ENCODE results near the gene IVL. TPM values are rescaled to one million over a fixed set of nuclear protein-coding genes. Genes with fewer than 3 reads are reported as not detected.

IVL gene
- total RNA-seq, 1 experiment from 2014 or later, result not detected

- CTCF ChIA-PET, result no interaction called here
- intact Hi-C loops (cut with micrococcal nuclease), result no loop called here
These were observed 45.4 kb downstream of the IVL start for GRCh38 chr1:152953761-152954160.

More at GRCh38 chr1:152953761-152954160, 45.4 kb downstream of the IVL start:
- POLR2A ChIA-PET, result no interaction called here
- H3K27ac ChIP-seq (ENCODE audit: low read depth, low read length), result no peak overlapping the region
- no peak for DNase-seq (ENCODE audit: low read depth, low spot score)
- no TSS peak for BruUV-seq (replicated peaks)
- peak; percentile 44; the same call in 1 of the 2 replicates for ATAC-seq
- RAD21 ChIA-PET (ENCODE audit: low non-redundant PET in 1 of 2, low total read pairs in 2 of 2, uncharacterized antibody in 2 of 2, unreplicated experiment in 2 of 2), result no interaction called here
- H3K27me3 ChIP-seq (ENCODE audit: insufficient read depth, low read length), result peaks cover 21% of the 10 kb centered on the region; the same call in 1 of the 2 replicates
- H3K79me2 ChIP-seq (ENCODE audit: insufficient read depth, low read length), result no peaks in the 10 kb centered on the region
- H3K9ac ChIP-seq (ENCODE audit: low read length), result no peak overlapping the region
- TF ChIP-seq ZFX (IDR thresholded peaks at IDR 0.05), result no peak
- TF ChIP-seq RAD21 (IDR thresholded peaks at IDR 0.05; ENCODE audit: low read depth), result no peak
- TF ChIP-seq CBX3 (IDR thresholded peaks at IDR 0.05; ENCODE audit: low read depth), result no peak
- no peak for TF ChIP-seq MAX (IDR thresholded peaks at IDR 0.05)
- no peak for TF ChIP-seq CEBPB (IDR thresholded peaks at IDR 0.05; ENCODE audit: low read depth)
- no peak for TF ChIP-seq EGR1 (IDR thresholded peaks at IDR 0.05; ENCODE audit: low read depth)
- TF ChIP-seq SP1 (IDR thresholded peaks at IDR 0.05; ENCODE audit: low read depth), result no peak
- no peak for TF ChIP-seq POLR2A (IDR thresholded peaks at IDR 0.05; ENCODE audit: borderline replicate concordance, extremely low read depth, insufficient read depth, insufficient read length)
- TF ChIP-seq EZH2 (IDR thresholded peaks at IDR 0.05), result no peak
- no peak for TF ChIP-seq POLR2AphosphoS5 (IDR thresholded peaks at IDR 0.05; ENCODE audit: low read depth, low read length)
- TF ChIP-seq SIN3A (IDR thresholded peaks at IDR 0.05; ENCODE audit: low read depth), result no peak
- no peak for TF ChIP-seq ZBTB33 (IDR thresholded peaks at IDR 0.05; ENCODE audit: extremely low read depth, insufficient replicate concordance, low read length)
- TF ChIP-seq CTCF (IDR thresholded peaks at IDR 0.05 in 2 of 3, conservative IDR thresholded peaks at IDR 0.05 in 1 of 3; ENCODE audit: borderline replicate concordance in 1 of 3, insufficient read depth in 1 of 3, low read depth in 2 of 3, low read length in 2 of 3), result no peak
- no peak for TF ChIP-seq JUND (IDR thresholded peaks at IDR 0.05)
- TF ChIP-seq TCF7L2 (IDR thresholded peaks at IDR 0.05; ENCODE audit: borderline replicate concordance, extremely low read depth, insufficient read depth, insufficient read length), result no peak
- no peak for TF ChIP-seq ELF1 (IDR thresholded peaks at IDR 0.05; ENCODE audit: borderline replicate concordance, low read depth)
- no peak overlapping the region for H3K4me3 ChIP-seq (replicated peaks in 1 of 2; ENCODE audit: low read depth in 1 of 2, low read length in 2 of 2)
- H3K36me3 ChIP-seq (ENCODE audit: control insufficient read depth in 1 of 2, insufficient read depth in 2 of 2, low read length in 2 of 2), result no peaks in the 10 kb centered on the region
- H4K20me1 ChIP-seq (ENCODE audit: insufficient read depth), result no peaks in the 10 kb centered on the region
- H3K4me2 ChIP-seq (ENCODE audit: low read length), result peak overlapping the region; percentile 25; the same call in 1 of the 2 replicates
- peaks cover 0 to 10% of the 10 kb centered on the region in 2 experiments; a peak in 2 of 4 replicates for H3K4me1 ChIP-seq (ENCODE audit: control insufficient read depth in 1 of 2, insufficient read depth in 2 of 2, low read length in 2 of 2)
- H3K9me2 ChIP-seq (ENCODE audit: insufficient read depth), result no peaks in the 10 kb centered on the region
- no peak overlapping the region for H2AFZ ChIP-seq (ENCODE audit: low read depth, low read length, poor library complexity, severe bottlenecking)
- no peaks in the 10 kb centered on the region for H3K9me3 ChIP-seq (ENCODE audit: control insufficient read depth in 1 of 2, insufficient read depth in 1 of 2, low read depth in 1 of 2, low read length in 2 of 2)

All from HCT116 (cell line).